Upper lobe of left lung (tissue), 6 donors: ENCODE results near the gene LRPPRC. TPM values are rescaled to one million over a fixed set of nuclear protein-coding genes. Genes with fewer than 3 reads are reported as not detected.
A peak's percentile ranks its signal among the peaks of the same experiment; 100 is the strongest.

Experiments
- ATAC-seq, 2 donors: fragments of 200-7000 bp; cut with Tn5 transposase; one replicate each; pipeline ENCODE4 v1.9.1; 2022; ENCODE audit warnings: mild to moderate bottlenecking in 2 of 2, moderate library complexity in 2 of 2; ENCODE audit not compliant: low FRiP score in 2 of 2
- DNase-seq, 2 donors: peaks; one replicate each; pipeline ENCODE4 v3.0.0-alpha.2; 2019 to 2020
- H3K27ac ChIP-seq, 4 donors: fragments of 200-600 bp; sonication (generic); one replicate each; pipeline ENCODE4 v1.5.1; 2016 to 2019
- H3K27me3 ChIP-seq, 4 donors: fragments of 200-600 bp; sonication (generic); one replicate each; pipeline ENCODE4 v1.5.1; 2017 to 2019
- H3K36me3 ChIP-seq, 4 donors: fragments of 200-600 bp; sonication (generic); one replicate each; pipeline ENCODE4 v1.5.1; 2016 to 2019
- H3K4me1 ChIP-seq, 4 donors: fragments of 200-600 bp; sonication (generic); one replicate each; pipeline ENCODE4 v1.5.1; 2018 to 2019
- H3K4me3 ChIP-seq, 4 donors: fragments of 200-600 bp; sonication (generic); one replicate each; pipeline ENCODE4 v1.5.1; 2017 to 2019; ENCODE audit warnings: mild to moderate bottlenecking in 2 of 4, moderate library complexity in 1 of 4
- H3K9me3 ChIP-seq, 4 donors: fragments of 200-600 bp; sonication (generic); one replicate each; pipeline ENCODE4 v1.5.1; 2018 to 2019
- CTCF ChIP-seq, 6 experiments: fragments of 450-650 bp in 4 of 6; fragments of 200-600 bp in 2 of 6; sonication (generic) in 2 of 6; IDR thresholded peaks; one replicate each; pipeline ENCODE4 v1.5.1; 2016 to 2019; ENCODE audit warnings: antibody characterized with exemption in 6 of 6
- EP300 ChIP-seq, 4 donors: sonication (generic); formaldehyde crosslinking; IDR thresholded peaks; one replicate each; pipeline ENCODE4 v1.5.1; 2017; ENCODE audit warnings: antibody characterized with exemption in 4 of 4, control low read depth in 2 of 4
- POLR2A ChIP-seq, 4 donors: fragments of 450-650 bp; IDR thresholded peaks; one replicate each; pipeline ENCODE4 v1.5.1; 2016 to 2017; ENCODE audit warnings: antibody characterized with exemption in 4 of 4, mild to moderate bottlenecking in 2 of 4
- POLR2AphosphoS5 ChIP-seq, 2 donors: sonication (generic); formaldehyde crosslinking; IDR thresholded peaks; one replicate each; pipeline ENCODE4 v1.5.1; 2017; ENCODE audit warnings: antibody characterized with exemption in 2 of 2
- WGBS, 2 donors: methylation state at CpG; one replicate each; pipeline ENCODE4 v1.1.5; 2017 to 2018; 5-methylcytosine and 5-hydroxymethylcytosine counted together
- total RNA-seq, 6 donors: library from RNA; depleted of rRNA in 4 of 6; stranded (reverse); fragments of >200 nt in 4 of 6; gene quantifications; one replicate each; pipeline versions ENCODE4 v1.1.0 to v1.2.1, GENCODE V29; 2016 to 2021
- donor health status: DM: no; HTN: no; CAD: no; lungs with moderate emphysema.
- donor health status: DM: no; HTN: yes; CAD: no; lungs with severe emphysema.

LRPPRC gene
- total RNA-seq, 6 donors from 2014 or later: 29.3 to 86.2 (median 47.2) TPM

- Histone ChIP-seq H3K4me1 (peaks cover 0 to 8% (median 0%) of the 10 kb centered on the region in 4 donors), H3K36me3 (peaks cover 0 to 56% (median 2%) of the 10 kb centered on the region in 4 donors), H3K4me3 (no peak overlapping the region), H3K27ac (no peak overlapping the region), H3K9me3 (no peaks in the 10 kb centered on the region), H3K27me3 (no peaks in the 10 kb centered on the region)
- 74 to 78% methylated on average over 2 of the region's 2 CpGs for WGBS, 2 donors
- no peak for TF ChIP-seq CTCF (IDR thresholded peaks at IDR 0.05)
- TF ChIP-seq POLR2AphosphoS5 (IDR thresholded peaks at IDR 0.05): no peak
- no peak for TF ChIP-seq POLR2A (IDR thresholded peaks at IDR 0.05)
- no peak for TF ChIP-seq EP300 (IDR thresholded peaks at IDR 0.05)
- DNase-seq (no peak), ATAC-seq (no peak)
These were observed 96.2 kb downstream of the LRPPRC start for GRCh38 chr2:43899589-43899988.

GRCh38 chr2:43898838-43899346 is 96.9 kb downstream of the LRPPRC start:
- WGBS, 2 donors: 82 to 85% methylated on average over 11 of the region's 11 CpGs
- Histone ChIP-seq H3K27me3 (no peaks in the 10 kb centered on the region), H3K27ac (no peak overlapping the region), H3K36me3 (peaks cover 0 to 54% (median 2%) of the 10 kb centered on the region in 4 donors), H3K4me3 (no peak overlapping the region), H3K4me1 (peaks cover 0 to 8% (median 0%) of the 10 kb centered on the region in 4 donors), H3K9me3 (no peaks in the 10 kb centered on the region)
- DNase-seq (peak in 1 of 2 donors; percentile 33), ATAC-seq (no peak)
- no peak for TF ChIP-seq EP300 (IDR thresholded peaks at IDR 0.05)
- no peak for TF ChIP-seq POLR2AphosphoS5 (IDR thresholded peaks at IDR 0.05)
- TF ChIP-seq POLR2A (IDR thresholded peaks at IDR 0.05): no peak
- no peak for TF ChIP-seq CTCF (IDR thresholded peaks at IDR 0.05)

GRCh38 chr2:43898134-43898837 is 97.5 kb downstream of the LRPPRC start:
- peak; percentile 38 to 83 for ATAC-seq
- Histone ChIP-seq H3K27me3 (no peaks in the 10 kb centered on the region), H3K9me3 (no peaks in the 10 kb centered on the region), H3K4me3 (no peak overlapping the region), H3K27ac (no peak overlapping the region), H3K36me3 (peaks cover 0 to 57% (median 4%) of the 10 kb centered on the region in 4 donors), H3K4me1 (peaks cover 0 to 8% (median 0%) of the 10 kb centered on the region in 4 donors)
- TF ChIP-seq POLR2A (IDR thresholded peaks at IDR 0.05) (no peak), POLR2AphosphoS5 (IDR thresholded peaks at IDR 0.05) (no peak), EP300 (IDR thresholded peaks at IDR 0.05) (no peak), CTCF (IDR thresholded peaks at IDR 0.05) (peak in 3 of 6 experiments; percentile 17 to 41 (median 38))
- 55 to 60% methylated on average over 11 of the region's 11 CpGs for WGBS, 2 donors
- peak in 1 of 2 donors; percentile 76 for DNase-seq

GRCh38 chr2:43897492-43897891 is 98.3 kb downstream of the LRPPRC start:
- Histone ChIP-seq H3K36me3 (peaks cover 4 to 60% (median 9%) of the 10 kb centered on the region in 4 donors), H3K4me1 (peaks cover 0 to 8% (median 0%) of the 10 kb centered on the region in 4 donors), H3K4me3 (no peak overlapping the region), H3K27ac (no peak overlapping the region), H3K9me3 (no peaks in the 10 kb centered on the region), H3K27me3 (no peaks in the 10 kb centered on the region)
- ATAC-seq (no peak), DNase-seq (no peak)
- 81 to 90% methylated on average over 6 of the region's 6 CpGs for WGBS, 2 donors
- no peak for TF ChIP-seq CTCF (IDR thresholded peaks at IDR 0.05)
- TF ChIP-seq POLR2A (IDR thresholded peaks at IDR 0.05): no peak
- no peak for TF ChIP-seq POLR2AphosphoS5 (IDR thresholded peaks at IDR 0.05)
- no peak for TF ChIP-seq EP300 (IDR thresholded peaks at IDR 0.05)
